ENCODE results near the gene CACNA2D3.
"Not testable (repeated sequence)": the region's sequence is repeated elsewhere in the genome, so short reads cannot be mapped to it uniquely, and the experiment has no call there.

The CACNA2D3 gene

GRCh38 chr3:55074796-55075195 is 952.4 kb downstream of the CACNA2D3 start:
- DNase-seq (ENCODE audit: low read depth, low spot score) = no peak

GRCh38 chr3:55075846-55076245 is 953.5 kb downstream of the CACNA2D3 start:
- DNase-seq (ENCODE audit: low read depth, low spot score) = no peak

- DNase-seq (ENCODE audit: low read depth, low spot score) = no peak
These were observed 955.4 kb downstream of the CACNA2D3 start for GRCh38 chr3:55077726-55078125.

GRCh38 chr3:55078876-55079275 is 956.5 kb downstream of the CACNA2D3 start:
- DNase-seq (ENCODE audit: low read depth, low spot score) = no peak

GRCh38 chr3:55085231-55085630 is 962.9 kb downstream of the CACNA2D3 start:
- DNase-seq (ENCODE audit: low read depth, low spot score) = no peak

GRCh38 chr3:55089211-55089610 is 966.9 kb downstream of the CACNA2D3 start:
- no peak for DNase-seq (ENCODE audit: low read depth, low spot score)

- DNase-seq (ENCODE audit: low read depth, low spot score) = no peak
These were observed 967.9 kb downstream of the CACNA2D3 start for GRCh38 chr3:55090291-55090690.

GRCh38 chr3:55090746-55091145 is 968.4 kb downstream of the CACNA2D3 start:
- DNase-seq (ENCODE audit: low read depth, low spot score) = no peak

- no peak for DNase-seq (ENCODE audit: low read depth, low spot score)
These were observed 969.3 kb downstream of the CACNA2D3 start for GRCh38 chr3:55091381-55092225.

- DNase-seq (ENCODE audit: low read depth, low spot score) = no peak
These were observed 972.3 kb downstream of the CACNA2D3 start for GRCh38 chr3:55094676-55095075.

GRCh38 chr3:55097441-55097840 is 975.1 kb downstream of the CACNA2D3 start:
- no peak for DNase-seq (ENCODE audit: low read depth, low spot score)

GRCh38 chr3:55105647-55106046 is 983.3 kb downstream of the CACNA2D3 start:
- no peak for DNase-seq (ENCODE audit: low read depth, low spot score)

- DNase-seq (ENCODE audit: low read depth, low spot score) = no peak
These were observed 984.8 kb downstream of the CACNA2D3 start for GRCh38 chr3:55107187-55107586.

GRCh38 chr3:55111906-55112305 is 989.6 kb downstream of the CACNA2D3 start:
- DNase-seq (ENCODE audit: low read depth, low spot score) = not testable (repeated sequence)

GRCh38 chr3:55118451-55118850 is 996.1 kb downstream of the CACNA2D3 start:
- DNase-seq (ENCODE audit: low read depth, low spot score) = no peak

GRCh38 chr3:55119268-55119667 is 996.9 kb downstream of the CACNA2D3 start:
- no peak for DNase-seq (ENCODE audit: low read depth, low spot score)

GRCh38 chr3:55122312-55122711 is 1000.0 kb downstream of the CACNA2D3 start:
- no peak for DNase-seq (ENCODE audit: low read depth, low spot score)

All from iPS DF 19.7 (cell line).